ENCODE measurements around the gene PTPA.
"Not testable (repeated sequence)": the region's sequence is repeated elsewhere in the genome, so short reads cannot be mapped to it uniquely, and the experiment has no call there.

Gene PTPA

GRCh38 chr9:129195606-129196005, 84.4 kb downstream of the PTPA start (continued):
- TF ChIP-seq ZNF530 (tag by site-specific recombination; IDR thresholded peaks at IDR 0.05; ENCODE audit: low read depth) (no peak), KLF1 (tag by site-specific recombination; IDR thresholded peaks at IDR 0.05) (no peak), ZNF639 (tag by site-specific recombination; IDR thresholded peaks at IDR 0.05) (no peak)

GRCh38 chr9:129197045-129197444, 85.8 kb downstream of the PTPA start:
- H3K4me1 ChIP-seq (ENCODE audit: control insufficient read depth, insufficient read depth, low read length); H3K9me3 ChIP-seq (ENCODE audit: control insufficient read depth, insufficient read depth, low read depth, low read length); CTCF ChIA-PET; H3K4me3 ChIP-seq (ENCODE audit: low read depth, low read length); H3K27ac ChIP-seq (ENCODE audit: extremely low read depth, low read depth, low read length); H3K36me3 ChIP-seq (ENCODE audit: control insufficient read depth in 2 of 2, insufficient read depth in 1 of 2, low read length in 2 of 2): not testable (repeated sequence)
- POLR2A ChIA-PET = interaction anchor here (0.6 kb wide), 1 partner anchor 575 kb away, joined by 3 read pairs; no protein-coding TSS in a partner anchor
- peak; percentile 41; the same call in 1 of the 2 replicates for TF ChIP-seq ZNF121 (tag by site-specific recombination; IDR thresholded peaks at IDR 0.05)

GRCh38 chr9:129197978-129198318, 86.7 kb downstream of the PTPA start:
- no peaks in the 10 kb centered on the region for H3K4me1 ChIP-seq (ENCODE audit: control insufficient read depth, insufficient read depth, low read length)
- TF ChIP-seq ZNF610 (tag by site-specific recombination; IDR thresholded peaks at IDR 0.05; ENCODE audit: borderline replicate concordance) (no peak), HOXD13 (CRISPR knock-in tag; IDR thresholded peaks at IDR 0.05; ENCODE audit: borderline replicate concordance) (no peak), ZFP41 (tag by site-specific recombination; IDR thresholded peaks at IDR 0.05; ENCODE audit: borderline replicate concordance) (no peak), ZNF580 (tag by site-specific recombination; IDR thresholded peaks at IDR 0.05) (no peak)
- no peak overlapping the region for H3K4me3 ChIP-seq (ENCODE audit: low read depth, low read length)
- no peaks in the 10 kb centered on the region for H3K9me3 ChIP-seq (ENCODE audit: control insufficient read depth, insufficient read depth, low read depth, low read length)
- H3K27ac ChIP-seq (ENCODE audit: extremely low read depth, low read depth, low read length) = no peak overlapping the region
- ChIA-PET POLR2A (interaction anchor here (1.5 kb wide), 1 partner anchor 20 kb away, joined by 7 read pairs; the partner anchor contains the start of gene IER5L), CTCF (interaction anchor here (0.5 to 0.6 kb wide), 2 partner anchors 27 to 587 kb away, joined by 3 to 5 read pairs; no protein-coding TSS in a partner anchor)
- no peaks in the 10 kb centered on the region for H3K36me3 ChIP-seq (ENCODE audit: control insufficient read depth in 2 of 2, insufficient read depth in 1 of 2, low read length in 2 of 2)

Measured in HEK293 (cell line).